ENCODE measurements around the gene PPP1R37.
A peak's percentile ranks its signal among the peaks of the same experiment; 100 is the strongest.

The PPP1R37 gene

DNA sequence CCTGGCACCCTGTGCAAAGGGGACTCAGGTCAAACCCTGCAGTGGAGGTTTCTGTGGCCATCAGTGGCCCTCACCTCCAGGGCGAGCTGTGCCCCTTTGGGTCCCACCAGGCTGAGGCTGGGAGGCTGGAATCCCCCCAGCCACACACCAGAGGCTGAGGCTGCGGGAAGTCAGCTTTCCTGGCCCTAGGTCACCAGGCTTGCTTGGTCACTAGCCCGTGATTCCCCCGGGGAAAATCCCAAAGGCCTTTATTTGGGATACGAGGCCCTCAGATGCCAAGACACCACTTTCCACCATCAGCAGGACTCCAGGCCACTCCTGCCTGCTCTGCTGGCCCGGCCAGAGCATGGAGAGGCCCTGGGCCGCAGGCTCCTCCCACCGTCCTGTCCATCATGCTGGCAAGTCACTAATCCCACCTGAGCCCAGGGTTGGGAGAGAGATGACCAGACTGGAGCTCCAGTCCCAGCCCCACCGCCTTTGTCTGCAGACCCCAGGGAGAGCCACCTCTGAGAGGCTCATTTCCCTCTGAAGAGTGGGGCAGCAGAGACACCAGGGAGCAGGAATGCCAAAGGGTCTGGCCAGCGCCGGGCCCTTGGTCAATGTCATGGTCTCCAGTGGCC, 63.1 kb downstream of the PPP1R37 start:
- no peak for DNase-seq

DNA sequence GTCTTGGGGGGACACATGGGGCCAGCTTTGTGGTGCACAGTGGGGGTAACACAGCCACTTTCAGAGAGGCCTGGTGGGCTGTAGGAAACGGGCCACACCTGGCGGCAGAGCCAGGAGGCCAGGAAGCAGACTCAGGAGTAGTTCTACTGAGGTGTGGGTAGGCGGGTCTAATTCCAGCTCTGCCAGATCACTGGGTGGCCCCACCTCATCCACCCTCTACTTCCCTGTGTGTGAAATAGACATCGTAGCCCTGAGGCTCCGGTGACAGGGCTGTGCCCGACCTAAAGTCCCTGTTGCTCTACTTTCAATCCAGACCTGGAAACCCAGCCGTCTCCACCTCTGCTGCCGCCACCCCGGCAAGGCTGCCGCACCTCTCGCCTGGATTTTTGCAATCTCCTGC, 63.8 kb downstream of the PPP1R37 start:
- no peak for DNase-seq

DNA sequence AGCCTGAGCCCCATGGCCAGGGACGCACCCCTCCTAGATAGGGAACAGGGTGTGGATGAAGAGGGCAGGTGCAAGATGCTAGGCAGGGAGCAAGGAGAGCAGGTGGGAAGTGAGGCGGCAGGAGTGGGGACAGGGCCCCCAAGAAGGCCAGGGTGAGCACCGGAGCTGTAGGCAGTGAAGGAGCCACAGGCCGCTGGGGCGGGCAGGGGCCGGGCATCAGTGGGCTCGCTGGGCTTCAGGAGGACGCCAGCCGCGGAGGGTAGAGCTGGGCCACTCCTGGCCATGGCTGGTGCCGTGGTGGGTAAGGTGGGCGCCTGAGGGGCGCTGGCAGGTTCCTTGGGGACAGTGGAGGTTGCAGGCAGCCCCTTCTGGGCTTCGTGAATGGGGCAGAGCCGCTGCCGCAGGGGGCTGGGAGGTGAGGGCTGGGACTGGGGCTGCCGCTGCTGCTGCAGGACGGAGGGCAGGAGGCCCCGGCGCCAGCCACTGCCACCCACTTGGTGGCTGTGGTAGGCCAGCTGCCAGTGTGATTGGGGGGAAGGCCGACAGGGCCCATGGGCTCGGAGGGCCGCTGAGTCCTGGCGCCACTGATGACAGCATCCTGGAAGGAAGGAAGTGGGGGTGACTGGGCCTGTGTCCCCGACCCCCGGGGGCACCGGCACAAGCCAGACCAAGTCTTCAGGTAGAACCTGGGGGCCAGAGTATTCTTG, 65.7 kb downstream of the PPP1R37 start:
- no peak for DNase-seq

DNA sequence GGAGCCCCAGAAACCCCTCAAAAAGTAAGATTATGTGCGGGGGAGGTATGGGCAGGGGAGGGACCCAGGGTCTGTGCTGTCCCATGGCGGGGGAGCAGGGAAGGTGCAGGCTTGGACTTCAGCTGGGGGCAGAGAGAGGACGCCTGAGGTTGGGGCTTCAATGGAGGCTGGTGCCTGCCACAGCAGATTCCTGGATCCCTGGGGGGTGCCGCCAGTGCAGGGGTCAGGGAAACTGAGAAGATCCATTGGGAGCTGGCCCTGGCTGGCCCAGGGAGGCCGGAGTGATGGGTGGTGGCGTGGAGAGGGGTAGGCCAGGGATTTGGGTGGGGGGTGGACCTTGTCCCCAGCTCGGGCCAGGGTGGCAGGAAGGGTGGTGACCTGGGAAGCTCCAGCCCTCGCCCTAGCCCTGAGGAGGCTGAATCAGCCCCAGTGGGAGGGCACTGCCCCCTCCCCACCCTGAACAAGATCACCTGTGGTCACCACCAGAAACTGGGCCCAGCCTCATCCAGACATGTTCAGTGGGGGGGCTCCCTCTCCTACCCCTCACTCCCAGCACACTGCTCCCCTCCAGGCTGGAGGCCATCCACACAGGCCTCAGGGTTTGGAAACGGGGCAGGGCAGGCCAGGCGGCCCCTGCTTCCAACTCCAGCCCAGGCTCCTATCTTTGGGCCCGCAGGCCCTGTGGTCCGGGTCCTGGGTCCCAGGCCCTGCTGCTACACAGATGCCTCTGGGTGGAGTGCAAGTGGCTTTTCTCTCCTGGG, 66.4 kb downstream of the PPP1R37 start:
- DNase-seq: no peak

DNA sequence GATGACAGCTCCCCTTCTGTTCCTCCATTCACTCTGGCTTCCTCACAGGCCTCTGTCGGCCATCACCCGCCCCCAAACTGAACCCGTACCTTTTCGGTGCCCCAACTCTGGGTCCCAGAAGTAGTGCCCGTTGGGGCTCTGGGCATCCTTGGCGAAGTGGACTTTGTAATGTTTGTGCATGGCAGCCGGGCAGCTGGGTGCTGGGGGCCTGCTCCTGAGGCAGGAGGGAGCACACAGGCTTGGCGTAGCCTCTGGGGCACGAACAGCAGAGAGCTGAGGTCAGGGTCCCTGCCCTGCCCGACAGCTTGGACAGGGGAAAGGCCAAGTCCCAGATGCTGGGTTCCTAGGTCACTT, 67.0 kb downstream of the PPP1R37 start:
- DNase-seq: no peak

DNA sequence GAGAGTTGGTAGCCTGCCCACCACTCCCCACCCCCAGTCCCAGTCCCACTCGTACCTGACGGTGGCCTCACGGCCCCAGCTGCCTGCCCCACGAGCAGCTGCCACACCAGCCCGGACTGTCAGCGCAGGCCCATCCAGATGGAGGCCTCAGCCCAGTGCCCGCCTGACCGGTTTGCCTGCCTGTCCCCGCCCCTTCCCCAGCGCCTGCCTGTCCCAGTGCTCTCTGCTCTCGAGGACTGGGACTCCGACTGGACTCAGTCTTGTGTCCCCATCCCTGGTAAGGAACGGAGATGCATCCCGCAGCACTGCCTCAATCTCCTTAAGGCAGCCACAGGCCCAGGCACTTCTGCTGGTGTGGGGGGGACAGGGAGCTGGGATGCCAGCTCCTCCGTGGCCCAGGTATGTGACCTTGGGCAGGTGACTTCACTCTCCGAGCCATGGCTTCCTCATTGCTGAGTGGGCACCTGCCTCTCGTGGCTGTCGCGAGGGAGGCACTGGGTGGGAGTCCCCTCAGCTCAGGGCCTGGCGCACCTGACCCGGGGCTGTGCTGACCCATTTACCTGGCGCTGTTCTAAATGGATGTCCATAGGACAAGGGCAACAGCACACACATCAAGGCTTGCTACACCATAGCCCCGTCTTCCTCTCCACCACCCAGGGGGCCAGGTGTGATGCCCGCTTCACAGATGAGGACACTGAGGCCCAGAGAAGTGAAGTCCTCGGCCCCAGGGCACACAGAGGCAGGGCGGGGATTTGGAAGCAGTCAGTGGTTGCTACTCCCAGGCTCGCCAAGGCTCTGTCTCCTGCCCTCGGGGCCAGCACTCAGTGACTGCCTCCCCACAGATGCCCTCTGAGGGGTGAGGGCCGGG, 68.1 kb downstream of the PPP1R37 start, which contains the start of gene NKPD1:
NKPD1 (minus strand) TSS at position 113 of the 868 bp plus-strand sequence. CDS start 832 bp downstream, outside the sequence.
- no peak for DNase-seq

DNA sequence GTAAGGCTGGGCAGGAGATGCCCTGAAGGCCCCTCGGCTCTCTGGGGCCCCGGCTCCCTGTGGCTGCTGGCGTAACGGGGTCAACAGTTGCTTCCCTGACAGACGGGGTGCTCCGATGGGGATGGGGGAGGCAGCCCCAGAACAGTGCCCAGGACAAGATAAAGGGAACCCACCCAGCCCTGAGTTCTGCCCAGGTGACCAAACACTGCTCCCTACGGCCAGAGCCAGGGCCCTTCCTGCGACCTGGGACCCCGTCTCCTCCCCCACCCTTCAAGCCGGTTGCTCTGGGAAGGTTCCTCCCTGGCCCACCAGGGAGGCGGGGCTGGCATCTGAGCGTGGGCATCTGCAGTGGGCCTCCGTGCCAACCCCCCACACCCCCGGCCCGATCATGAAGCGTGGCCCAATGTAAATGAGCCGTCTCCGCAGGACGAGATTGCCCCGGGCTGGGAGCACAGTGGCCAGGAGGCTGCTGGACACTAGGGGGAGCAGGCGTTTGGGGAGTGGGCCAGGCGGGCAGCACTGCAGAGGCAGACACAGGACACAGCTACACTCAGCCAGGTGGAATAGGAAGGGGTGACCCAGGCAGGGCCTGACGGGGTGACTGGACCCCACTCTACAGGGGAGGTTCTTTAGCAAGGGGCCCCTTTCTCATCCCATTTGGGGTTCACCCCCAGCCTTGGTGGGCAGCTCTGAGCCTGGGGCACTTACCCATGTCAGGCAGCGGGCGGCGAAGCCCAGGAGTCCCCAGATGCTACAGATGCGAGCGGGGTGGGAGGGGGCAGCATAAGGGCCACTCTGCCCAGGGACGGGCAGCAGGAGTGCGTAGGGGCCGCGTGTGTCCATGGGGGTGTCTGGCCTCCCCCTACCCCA, 69.0 kb downstream of the PPP1R37 start:
- DNase-seq: no peak

DNA sequence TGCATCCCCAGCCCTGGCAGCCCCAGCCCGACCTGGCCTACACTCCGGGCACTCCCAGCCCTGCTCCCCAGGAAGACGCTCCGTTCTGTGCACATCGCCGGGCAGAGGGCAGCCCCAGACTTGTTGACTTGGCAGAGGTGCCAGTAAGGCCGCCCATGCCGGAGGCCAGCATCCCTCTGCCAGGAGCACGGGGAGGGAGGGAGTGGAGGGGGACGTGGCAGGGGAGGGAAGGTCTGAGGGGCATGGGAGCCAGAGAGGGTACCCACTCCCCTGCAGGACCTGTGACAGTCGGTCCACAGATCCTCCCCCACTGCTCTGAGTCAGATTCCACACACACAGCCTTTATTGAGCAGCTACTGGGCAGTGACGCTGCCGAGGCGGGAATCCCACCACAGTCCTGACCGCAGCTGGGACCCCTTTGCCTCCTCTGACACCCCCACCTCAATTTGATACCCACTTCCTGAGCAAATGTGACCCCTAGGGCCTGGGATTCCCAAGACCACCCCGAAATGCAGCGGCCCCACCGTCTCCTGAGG, 69.7 kb downstream of the PPP1R37 start:
- DNase-seq: no peak

DNA sequence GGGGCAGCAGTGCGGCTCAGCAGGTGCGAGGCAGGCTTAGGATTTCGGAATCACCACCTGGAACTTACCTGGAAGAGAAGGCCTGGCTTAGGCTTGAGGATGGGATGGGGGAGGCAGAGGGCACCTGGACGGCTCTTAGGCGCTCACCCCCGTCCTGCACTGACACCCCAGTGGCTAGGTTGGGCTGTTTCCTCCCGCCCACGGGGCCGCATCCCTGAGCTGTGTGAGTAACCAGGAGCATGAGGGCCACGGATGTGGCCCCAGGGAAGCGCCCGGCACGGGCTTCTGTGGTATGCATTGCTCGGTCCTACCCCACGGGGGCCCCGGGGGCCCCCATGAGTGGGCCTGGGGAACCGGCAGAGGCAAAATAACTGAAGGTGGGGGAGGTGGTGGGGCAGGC, 70.2 kb downstream of the PPP1R37 start:
- DNase-seq: no peak

DNA sequence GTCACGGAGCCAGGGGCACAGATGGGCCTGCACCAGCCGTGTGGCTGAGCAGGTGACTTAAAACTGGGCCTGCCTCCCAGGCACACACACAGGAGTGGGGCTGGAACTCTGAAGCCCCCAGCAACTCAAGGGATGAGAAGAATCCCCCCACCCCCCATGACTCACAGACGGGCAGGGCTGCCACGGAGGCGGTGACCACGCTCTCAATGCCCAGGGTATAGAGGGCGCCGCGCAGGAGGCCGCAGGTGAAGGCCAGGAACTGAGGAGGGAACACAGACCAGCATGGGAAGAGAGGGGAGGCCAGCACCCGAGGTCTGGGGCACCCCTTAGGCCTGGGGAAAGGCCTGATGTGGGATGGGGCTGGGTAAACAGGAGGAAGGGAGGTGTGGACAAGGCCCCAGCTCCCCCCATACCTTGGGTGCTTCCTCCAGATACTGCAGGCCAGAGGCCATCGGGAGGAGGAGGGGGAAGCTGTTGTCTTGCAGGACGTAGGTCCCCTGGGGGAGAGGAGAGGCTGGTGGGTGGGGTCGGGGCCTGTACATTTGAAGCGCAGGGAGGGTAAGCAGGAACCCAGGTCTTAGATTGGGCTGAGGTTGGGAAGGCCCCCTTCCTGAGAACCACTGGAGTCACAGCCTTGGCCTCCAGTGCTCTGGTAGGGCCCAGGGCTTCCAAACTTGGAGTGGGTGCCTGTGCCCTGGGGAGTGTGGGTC, 70.9 kb downstream of the PPP1R37 start:
- DNase-seq: no peak

DNA sequence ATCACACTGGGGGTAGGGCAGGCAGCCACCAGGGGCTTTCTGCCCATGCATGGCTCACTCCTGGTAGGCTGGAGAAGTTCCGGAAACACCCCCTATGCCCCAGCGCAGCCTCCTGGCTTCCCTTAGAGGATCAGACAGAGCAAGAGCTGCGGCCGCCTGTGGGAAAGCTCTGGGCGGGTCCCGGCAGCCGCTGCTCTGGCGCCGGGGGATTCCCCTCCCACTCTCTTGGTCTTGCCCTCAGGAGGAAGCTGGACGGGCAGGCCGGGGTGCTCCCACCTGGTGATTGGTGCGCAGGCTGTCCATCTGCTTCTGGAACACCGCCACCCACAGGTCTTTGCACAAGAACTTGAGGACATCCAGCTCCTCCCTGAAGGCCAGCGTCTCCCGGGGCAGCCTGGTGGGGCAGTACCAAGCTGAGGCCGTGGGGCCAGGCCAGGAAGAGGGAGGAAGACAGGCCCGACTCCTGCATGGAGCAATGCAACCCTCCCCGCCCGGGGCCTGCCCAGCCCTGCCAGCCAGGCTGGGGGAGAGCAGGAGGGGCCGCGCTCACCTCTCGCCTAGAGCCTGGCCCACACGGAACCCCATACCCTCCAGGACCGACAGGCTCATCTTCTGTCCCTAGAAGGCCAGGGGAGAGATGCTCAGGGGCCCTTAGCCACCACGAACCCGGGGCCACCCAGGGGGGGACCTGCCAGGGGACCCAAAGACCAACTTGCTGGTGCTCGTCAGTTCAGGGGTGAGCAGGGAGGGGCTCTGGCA, 71.8 kb downstream of the PPP1R37 start:
- DNase-seq: peak; percentile 49

DNA sequence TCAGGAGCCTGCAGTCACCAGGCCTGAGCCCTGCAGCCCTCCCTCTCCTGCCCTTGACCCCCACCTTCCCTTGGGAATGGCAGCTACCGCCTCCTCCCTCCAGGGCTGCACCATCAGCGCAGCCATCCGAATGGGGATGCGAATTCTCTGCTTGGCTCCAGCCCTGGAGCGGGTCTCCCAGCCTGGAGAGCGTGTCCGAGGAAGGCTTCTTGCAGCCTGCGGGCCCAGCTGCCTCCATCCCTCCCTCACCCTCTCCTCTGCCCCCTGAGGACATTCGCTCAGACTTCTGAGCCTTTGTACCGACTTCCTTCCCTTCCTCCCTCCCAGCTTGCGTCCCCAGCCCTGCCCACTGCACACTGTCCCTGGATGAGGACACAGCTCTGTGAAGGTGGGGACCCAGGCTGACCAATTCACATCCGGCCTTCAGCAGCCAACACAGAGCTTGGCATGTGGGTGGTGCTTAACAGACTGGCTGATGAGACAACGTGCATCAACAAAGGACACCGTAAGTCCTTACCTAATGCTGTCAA, 73.8 kb downstream of the PPP1R37 start:
- no peak for DNase-seq

DNA sequence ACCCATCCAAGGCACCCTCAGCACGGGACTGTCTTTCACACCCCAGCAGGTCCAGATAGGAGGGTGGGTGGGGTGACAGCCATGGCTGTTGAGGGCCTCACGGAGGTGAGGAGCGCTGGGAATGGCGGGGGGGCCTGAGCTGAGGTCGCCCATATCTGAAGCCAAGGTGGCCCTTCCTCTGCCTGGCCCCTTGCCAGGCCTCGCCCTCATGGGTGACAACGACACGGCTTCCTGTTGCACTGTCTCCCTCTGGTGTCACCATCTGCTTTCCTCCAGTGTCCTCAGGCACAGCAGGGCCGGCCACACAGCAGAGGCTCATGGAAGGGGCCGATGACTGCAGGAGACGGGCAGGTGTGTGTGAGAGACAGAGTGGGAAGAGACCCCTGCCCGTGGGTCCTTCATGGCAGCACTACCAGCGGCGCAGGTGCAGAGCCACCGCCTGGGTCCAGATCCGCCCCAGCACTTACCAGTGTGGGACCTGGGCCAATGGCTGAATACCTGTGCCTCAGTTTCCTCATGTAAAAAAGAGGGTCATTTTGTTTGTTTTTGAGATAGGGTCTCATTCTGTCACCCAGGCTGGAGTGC, 75.9 kb downstream of the PPP1R37 start:
- no peak for DNase-seq

DNA sequence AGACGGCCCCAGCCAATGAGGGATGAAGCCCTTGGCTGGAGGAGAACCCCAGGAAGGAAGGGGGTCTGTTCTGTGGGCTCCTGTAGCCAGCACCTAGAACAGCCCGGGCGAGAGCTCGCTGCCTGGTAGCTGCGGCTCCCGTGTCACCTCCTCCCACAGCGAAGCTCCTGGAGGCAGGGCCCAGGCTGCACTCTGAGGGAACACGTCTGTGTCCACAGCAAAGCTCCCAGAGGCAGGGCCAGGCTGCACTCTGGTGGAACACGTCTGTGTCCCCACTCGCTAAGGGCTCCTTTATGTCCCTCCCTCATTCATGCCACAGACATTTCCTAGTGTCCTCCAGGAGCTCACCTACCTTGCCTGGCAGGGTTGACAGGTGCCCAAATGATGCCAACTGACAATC, 76.6 kb downstream of the PPP1R37 start:
- no peak for DNase-seq

DNA sequence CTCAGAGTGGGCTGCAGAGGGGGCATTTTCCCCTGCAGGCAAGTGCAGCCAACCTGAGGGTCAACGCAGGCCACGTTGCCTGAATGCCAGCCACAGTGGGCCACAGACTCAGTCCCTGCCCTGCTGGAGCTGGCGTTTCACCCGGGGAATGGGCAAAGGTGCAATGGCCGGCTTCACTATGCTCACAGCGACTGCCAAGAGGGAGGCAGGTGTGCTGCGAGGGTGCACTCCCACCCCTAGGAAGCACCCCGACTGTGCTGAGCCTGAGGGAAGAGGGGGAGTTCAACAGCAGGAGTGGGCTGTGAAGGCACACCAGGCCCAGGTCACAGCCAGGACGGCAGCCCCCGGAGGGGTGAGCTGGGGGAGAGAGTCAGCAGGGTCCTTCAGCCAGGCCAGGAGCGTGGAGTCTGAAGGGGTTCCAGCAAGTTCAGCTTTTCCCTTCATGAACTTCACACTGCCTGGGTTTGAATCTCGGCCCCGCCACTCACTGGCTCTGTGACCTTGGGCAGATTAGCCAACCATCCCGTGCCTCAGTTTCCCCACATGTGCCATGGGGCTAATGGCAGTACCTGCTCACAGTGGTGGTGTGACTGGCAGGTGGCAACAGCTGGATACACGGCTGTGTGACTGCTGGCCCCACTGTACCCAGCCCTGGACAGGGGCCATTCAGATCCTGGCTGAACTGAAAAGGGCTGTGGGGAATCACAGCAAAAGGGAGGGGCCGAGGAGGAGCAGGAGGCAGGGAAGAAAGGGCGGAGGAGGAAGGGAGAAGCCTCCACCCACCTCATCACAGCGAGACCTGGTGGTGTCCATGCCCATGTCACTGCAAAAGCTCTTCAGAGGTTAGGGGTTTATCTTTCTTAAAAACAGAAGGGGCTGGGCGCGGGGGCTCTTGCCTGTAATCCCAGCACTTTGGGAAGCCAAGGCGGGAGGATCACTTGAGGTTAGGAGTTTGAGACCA, 77.4 kb downstream of the PPP1R37 start:
- DNase-seq: no peak

DNA sequence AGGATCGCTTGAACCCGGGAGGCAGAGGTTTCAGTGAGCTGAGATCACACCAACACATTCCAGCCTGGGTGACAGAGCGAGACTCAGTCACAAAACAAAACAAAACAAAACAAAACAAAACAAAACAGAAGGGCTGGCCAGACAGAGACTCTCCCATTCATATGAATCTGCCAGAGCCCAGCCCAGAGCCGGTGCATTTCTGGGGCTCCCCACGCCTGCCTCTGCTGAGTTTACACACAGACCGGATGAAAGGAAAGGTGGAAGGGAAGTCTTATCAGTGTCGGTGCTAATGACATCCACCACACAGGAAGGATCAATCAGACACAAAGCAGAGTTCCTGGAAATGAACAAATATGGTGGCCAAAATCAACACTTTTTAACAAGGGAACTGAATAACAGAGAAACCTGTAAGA, 78.2 kb downstream of the PPP1R37 start:
- peak; percentile 51 for DNase-seq

DNA sequence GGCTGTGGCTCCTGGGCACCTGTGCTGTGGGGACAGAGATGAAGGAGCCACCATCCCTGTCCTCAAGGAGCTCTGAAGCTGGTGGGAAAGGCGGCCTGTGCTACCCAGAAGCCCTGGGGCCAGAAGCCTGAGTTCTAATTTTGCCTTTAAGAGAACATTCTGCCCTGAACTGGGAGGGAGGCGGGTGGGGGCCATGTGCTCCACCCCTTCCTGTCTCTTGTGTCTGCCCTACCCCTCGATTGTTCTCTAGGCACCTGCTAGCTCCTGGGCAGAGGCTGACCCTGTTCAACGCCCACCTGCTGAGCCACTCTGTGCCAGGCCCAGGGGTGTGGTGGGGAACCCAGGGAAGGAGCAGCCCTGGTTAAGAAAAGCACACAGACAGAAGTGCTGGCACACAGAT, 79.2 kb downstream of the PPP1R37 start:
- DNase-seq: peak; percentile 10

DNA sequence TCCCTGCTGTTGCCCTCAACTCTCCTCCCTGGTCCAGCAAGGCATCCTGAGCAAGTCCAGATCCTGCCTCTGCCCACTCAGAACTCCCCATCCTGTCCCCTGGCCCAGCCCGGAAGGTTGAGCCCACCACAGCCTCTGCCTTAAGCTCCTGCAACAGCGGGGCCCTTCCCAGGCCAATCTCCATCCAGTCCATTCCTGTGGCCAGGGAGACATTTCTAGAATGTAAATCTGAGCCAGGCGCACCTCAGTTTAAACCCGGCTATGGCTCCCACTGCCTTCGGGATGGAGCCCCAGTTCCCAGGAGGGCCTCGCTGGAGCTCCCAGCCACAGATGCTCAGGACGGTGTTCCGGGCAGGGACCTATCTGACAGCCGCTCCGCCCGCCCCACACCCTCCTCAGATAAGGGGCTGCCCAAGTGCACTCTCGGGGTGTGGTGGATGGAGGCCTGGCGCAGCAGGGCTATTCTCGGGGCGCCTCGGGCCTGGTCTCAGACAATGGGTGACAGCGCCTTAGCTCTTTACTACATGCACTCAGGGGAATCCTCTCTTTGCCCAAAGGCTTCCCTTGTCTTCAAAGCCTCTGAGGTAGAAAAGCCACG, 79.7 kb downstream of the PPP1R37 start:
- DNase-seq: no peak

Data from CD4-positive, alpha-beta T cell treated with Interferon gamma for 1 hour (primary cell).